Dedifferentiated amniotic fluid mesenchymal stem cell (primary cell): Measurements from ENCODE around the gene ZFYVE28.

Experiments
- DNase-seq: peaks from one replicate; pipeline ENCODE4 v3.0.0-alpha.2; 2016; ENCODE audit errors: extremely low spot score

Gene ZFYVE28

GRCh38 chr4:2272828-2273120 lies 145.7 kb downstream of the ZFYVE28 start:
- no peak for DNase-seq

- DNase-seq, result no peak
These were observed 146.2 kb downstream of the ZFYVE28 start for GRCh38 chr4:2272026-2272827.

- no peak for DNase-seq
These were observed 147.0 kb downstream of the ZFYVE28 start for GRCh38 chr4:2271279-2272025.

- DNase-seq, result no peak
These were observed 147.9 kb downstream of the ZFYVE28 start for GRCh38 chr4:2270341-2271165.

GRCh38 chr4:2269618-2270163 lies 148.8 kb downstream of the ZFYVE28 start:
- DNase-seq, result no peak

- DNase-seq, result no peak
These were observed 149.3 kb downstream of the ZFYVE28 start for GRCh38 chr4:2269206-2269531.

- no peak for DNase-seq
These were observed 149.9 kb downstream of the ZFYVE28 start for GRCh38 chr4:2268357-2269205.

- DNase-seq, result no peak
These were observed 150.6 kb downstream of the ZFYVE28 start for GRCh38 chr4:2267841-2268240.

- DNase-seq, result no peak
These were observed 151.1 kb downstream of the ZFYVE28 start for GRCh38 chr4:2267320-2267811.

- no peak for DNase-seq
These were observed 151.6 kb downstream of the ZFYVE28 start for GRCh38 chr4:2266821-2267220.

- DNase-seq, result no peak
These were observed 152.3 kb downstream of the ZFYVE28 start for GRCh38 chr4:2266181-2266580.

GRCh38 chr4:2265113-2266110 lies 153.0 kb downstream of the ZFYVE28 start:
- no peak for DNase-seq

- no peak for DNase-seq
These were observed 153.9 kb downstream of the ZFYVE28 start for GRCh38 chr4:2264481-2265041.

- DNase-seq, result no peak
These were observed 154.5 kb downstream of the ZFYVE28 start for GRCh38 chr4:2263926-2264321.

- DNase-seq, result no peak
These were observed 155.5 kb downstream of the ZFYVE28 start for GRCh38 chr4:2262944-2263250.

- peak; percentile 99 for DNase-seq
These were observed 156.1 kb downstream of the ZFYVE28 start for GRCh38 chr4:2262145-2262943.

GRCh38 chr4:2261853-2262144 lies 156.6 kb downstream of the ZFYVE28 start, which contains the start of gene MXD4:
Gene MXD4, minus strand, starts transcription at chr4:2262109. Its CDS starts 129 bp downstream, at chr4:2261980.
- no peak for DNase-seq

GRCh38 chr4:2261110-2261852 lies 157.2 kb downstream of the ZFYVE28 start:
- peak; percentile 22 for DNase-seq
